OCI-LY3 (cell line): ENCODE results near the gene CDC45.

ENCODE experiments used
- H2AFZ ChIP-seq: fragments of 200-600, 300-600 bp; shearing (Covaris generic); 2 replicates; pipeline ENCODE4 v1.6.0; 2014; ENCODE audit warnings: antibody characterized with exemption, low read depth, low read length
- H3K27ac ChIP-seq: fragments of 200-600, 300-600 bp; sonication (generic); 2 replicates; pipeline ENCODE4 v1.5.1; 2014; ENCODE audit warnings: mild to moderate bottlenecking, low read length, moderate library complexity, mixed read lengths
- H3K27me3 ChIP-seq: fragments of 200-600, 300-600 bp; sonication (generic); 2 replicates; pipeline ENCODE4 v1.6.1; 2014; ENCODE audit warnings: low read depth, low read length, mixed read lengths
- H3K36me3 ChIP-seq: fragments of 200-600, 300-600 bp; sonication (generic); replicated peaks from 2 replicates; pipeline ENCODE3; 2014; ENCODE audit warnings: low read depth, low read length, mixed read lengths
- H3K4me1 ChIP-seq: fragments of 300-600, 200-600 bp; sonication (generic); 2 replicates; pipeline ENCODE4 v1.6.1; 2014; ENCODE audit warnings: low read length, mixed read lengths
- H3K4me2 ChIP-seq: fragments of 200-600, 300-600 bp; sonication (generic); 2 replicates; pipeline ENCODE4 v1.6.1; 2014; ENCODE audit warnings: low read length, mixed read lengths
- H3K4me3 ChIP-seq: fragments of 300-600, 200-600 bp; sonication (generic); 2 replicates; pipeline ENCODE4 v1.5.1; 2014; ENCODE audit warnings: antibody characterized with exemption, mild to moderate bottlenecking, low read length, moderate library complexity
- H3K79me2 ChIP-seq: fragments of 300-600, 200-600 bp; shearing (Covaris generic); 2 replicates; pipeline ENCODE4 v1.6.1; 2014; ENCODE audit warnings: mild to moderate bottlenecking, low read length, mixed read lengths
- H3K9ac ChIP-seq: fragments of 300-600, 200-600 bp; shearing (Covaris generic); 2 replicates; pipeline ENCODE4 v1.6.0; 2014; ENCODE audit warnings: mild to moderate bottlenecking, low read length, moderate library complexity
- H3K9me3 ChIP-seq: fragments of 200-600, 300-600 bp; shearing (Covaris generic); 2 replicates; pipeline ENCODE4 v1.6.1; 2014; ENCODE audit warnings: low read length, mixed read lengths; ENCODE audit not compliant: insufficient read depth
- H4K20me1 ChIP-seq: fragments of 200-600, 300-600 bp; sonication (generic); 2 replicates; pipeline ENCODE4 v1.6.1; 2016; ENCODE audit warnings: low read length, mixed read lengths; ENCODE audit not compliant: insufficient read depth
- EZH2phosphoT487 ChIP-seq: fragments of 200-600 bp; shearing (Covaris generic); IDR thresholded peaks from 2 replicates; pipeline ENCODE4 v1.6.1; 2018; ENCODE audit warnings: antibody characterized with exemption, mixed run types, low read depth
- TF ChIP-seq, protein P1 (sequence below): fragments of 200-600, 300-600 bp; sonication (generic); IDR thresholded peaks from 2 replicates; pipeline ENCODE4 v1.5.1; 2014; ENCODE audit warnings: antibody characterized with exemption, low read length, low read depth

Gene CDC45

DNA sequence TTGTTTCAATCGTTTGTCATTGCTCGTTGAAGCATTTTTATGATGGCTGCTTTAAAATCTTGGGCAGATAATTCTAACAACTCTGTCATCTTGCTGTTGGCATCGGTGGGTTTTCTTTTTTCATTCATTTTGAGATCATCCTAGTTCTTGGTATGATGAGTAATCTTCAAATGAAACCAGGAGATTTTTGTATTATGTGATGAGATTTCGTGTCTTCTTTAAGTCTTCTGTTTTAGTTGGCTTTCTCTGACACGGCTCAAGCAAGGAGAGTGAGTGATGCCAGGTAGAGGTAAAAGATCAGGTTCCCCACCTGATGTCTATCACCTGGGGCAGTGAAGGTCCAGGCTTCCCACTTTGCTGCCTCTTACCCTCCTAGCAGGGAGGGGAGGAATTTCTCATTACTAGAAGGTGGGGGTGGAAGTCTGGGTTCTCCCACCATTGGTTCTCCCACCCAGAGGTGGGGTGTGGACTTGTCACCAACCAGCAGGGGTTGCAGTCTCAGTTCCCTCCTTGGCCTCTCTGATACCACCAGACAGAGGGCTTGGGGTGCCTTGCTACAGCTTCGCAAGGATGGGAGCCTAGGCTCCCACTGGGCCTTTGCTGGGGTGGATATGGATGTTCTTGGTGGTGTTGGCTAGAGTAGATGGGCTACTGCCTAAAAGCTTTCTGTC, 12.9 kb downstream of the CDC45 start:
- H3K36me3 ChIP-seq = peaks cover 59% of the 10 kb centered on the region
- TF ChIP-seq EZH2phosphoT487 = no peak
- TF ChIP-seq, protein P1, sequence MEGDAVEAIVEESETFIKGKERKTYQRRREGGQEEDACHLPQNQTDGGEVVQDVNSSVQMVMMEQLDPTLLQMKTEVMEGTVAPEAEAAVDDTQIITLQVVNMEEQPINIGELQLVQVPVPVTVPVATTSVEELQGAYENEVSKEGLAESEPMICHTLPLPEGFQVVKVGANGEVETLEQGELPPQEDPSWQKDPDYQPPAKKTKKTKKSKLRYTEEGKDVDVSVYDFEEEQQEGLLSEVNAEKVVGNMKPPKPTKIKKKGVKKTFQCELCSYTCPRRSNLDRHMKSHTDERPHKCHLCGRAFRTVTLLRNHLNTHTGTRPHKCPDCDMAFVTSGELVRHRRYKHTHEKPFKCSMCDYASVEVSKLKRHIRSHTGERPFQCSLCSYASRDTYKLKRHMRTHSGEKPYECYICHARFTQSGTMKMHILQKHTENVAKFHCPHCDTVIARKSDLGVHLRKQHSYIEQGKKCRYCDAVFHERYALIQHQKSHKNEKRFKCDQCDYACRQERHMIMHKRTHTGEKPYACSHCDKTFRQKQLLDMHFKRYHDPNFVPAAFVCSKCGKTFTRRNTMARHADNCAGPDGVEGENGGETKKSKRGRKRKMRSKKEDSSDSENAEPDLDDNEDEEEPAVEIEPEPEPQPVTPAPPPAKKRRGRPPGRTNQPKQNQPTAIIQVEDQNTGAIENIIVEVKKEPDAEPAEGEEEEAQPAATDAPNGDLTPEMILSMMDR = no peak
- no peaks in the 10 kb centered on the region for H3K27me3 ChIP-seq
- 0 out of 2 replicates have a peak, but pooled peaks cover 6% of the 10 kb centered on the region for H4K20me1 ChIP-seq
- H3K4me2 ChIP-seq = no peak overlapping the region
- H3K9me3 ChIP-seq = no peaks in the 10 kb centered on the region
- no peaks in the 10 kb centered on the region for H3K4me1 ChIP-seq
- H2AFZ ChIP-seq = no peak overlapping the region
- H3K4me3 ChIP-seq = no peak overlapping the region
- H3K79me2 ChIP-seq = no peaks in the 10 kb centered on the region; the same call in 1 of the 2 replicates
- no peak overlapping the region for H3K27ac ChIP-seq
- H3K9ac ChIP-seq = no peak overlapping the region

DNA sequence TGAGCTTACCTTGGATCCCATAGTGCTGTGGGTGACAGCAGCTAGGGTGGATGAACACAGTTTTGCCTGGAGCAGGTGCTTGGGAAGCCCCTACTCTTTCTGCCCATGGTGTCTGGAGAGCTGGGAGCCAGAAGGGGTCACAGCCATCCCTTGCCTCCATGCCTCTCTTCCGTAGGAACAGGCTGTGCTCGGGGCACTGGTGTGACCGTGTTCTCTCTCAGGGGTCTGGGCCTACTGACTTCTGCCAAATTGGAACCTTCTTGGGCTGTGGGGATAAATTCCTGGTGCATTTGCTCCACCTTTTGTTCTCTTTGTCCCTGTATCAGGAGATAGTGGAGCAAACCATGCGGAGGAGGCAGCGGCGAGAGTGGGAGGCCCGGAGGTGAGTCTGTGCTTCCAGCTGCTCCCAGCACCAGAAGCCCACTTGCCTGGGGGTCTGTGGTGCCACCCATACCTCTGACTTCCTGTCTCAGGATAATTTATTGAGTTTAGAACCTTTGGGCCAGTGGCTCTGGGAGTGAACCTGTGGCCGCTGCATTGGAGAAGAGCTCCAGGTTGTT, 14.4 kb downstream of the CDC45 start:
- TF ChIP-seq, protein P1 = no peak
- TF ChIP-seq EZH2phosphoT487 = no peak
- Histone ChIP-seq H3K4me2 (no peak overlapping the region), H2AFZ (no peak overlapping the region), H3K79me2 (no peaks in the 10 kb centered on the region; the same call in 1 of the 2 replicates), H3K9ac (no peak overlapping the region), H4K20me1 (0 out of 2 replicates have a peak, but pooled peaks cover 6% of the 10 kb centered on the region), H3K4me1 (no peaks in the 10 kb centered on the region), H3K4me3 (no peak overlapping the region), H3K27me3 (no peaks in the 10 kb centered on the region), H3K36me3 (peaks cover 57% of the 10 kb centered on the region), H3K27ac (no peak overlapping the region), H3K9me3 (no peaks in the 10 kb centered on the region)

DNA sequence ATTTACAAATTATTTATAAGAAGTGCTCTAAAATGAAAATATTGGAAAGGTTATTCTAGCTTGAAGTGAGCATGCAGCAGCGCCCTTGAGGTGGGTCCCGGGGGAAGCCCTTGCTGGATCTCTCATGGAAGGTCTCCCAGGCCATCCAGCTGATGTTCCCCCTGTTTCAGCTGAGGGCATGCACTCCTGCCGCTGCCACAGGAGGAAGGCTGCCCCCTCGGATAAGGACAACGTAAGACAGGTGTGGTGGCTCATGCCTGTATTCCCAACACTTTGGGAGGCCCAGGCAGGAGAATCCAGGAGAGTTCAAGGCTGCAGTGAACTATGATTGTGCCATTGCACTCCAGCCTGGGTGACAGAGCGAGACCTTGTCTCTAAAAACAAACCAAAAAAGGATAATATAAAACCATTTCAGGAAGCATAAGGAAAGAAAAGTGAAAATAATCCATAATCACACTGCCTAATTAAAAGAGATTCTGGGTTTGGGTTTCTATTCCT, 15.0 kb downstream of the CDC45 start:
- no peaks in the 10 kb centered on the region for H3K9me3 ChIP-seq
- peaks cover 57% of the 10 kb centered on the region for H3K36me3 ChIP-seq
- H3K4me1 ChIP-seq = no peaks in the 10 kb centered on the region
- H3K27ac ChIP-seq = no peak overlapping the region
- H4K20me1 ChIP-seq = 0 out of 2 replicates have a peak, but pooled peaks cover 6% of the 10 kb centered on the region
- no peak overlapping the region for H3K4me3 ChIP-seq
- no peaks in the 10 kb centered on the region; the same call in 1 of the 2 replicates for H3K79me2 ChIP-seq
- H3K9ac ChIP-seq = no peak overlapping the region
- no peak overlapping the region for H3K4me2 ChIP-seq
- TF ChIP-seq, protein P1 = no peak
- no peak for TF ChIP-seq EZH2phosphoT487
- H2AFZ ChIP-seq = no peak overlapping the region
- H3K27me3 ChIP-seq = no peaks in the 10 kb centered on the region

DNA sequence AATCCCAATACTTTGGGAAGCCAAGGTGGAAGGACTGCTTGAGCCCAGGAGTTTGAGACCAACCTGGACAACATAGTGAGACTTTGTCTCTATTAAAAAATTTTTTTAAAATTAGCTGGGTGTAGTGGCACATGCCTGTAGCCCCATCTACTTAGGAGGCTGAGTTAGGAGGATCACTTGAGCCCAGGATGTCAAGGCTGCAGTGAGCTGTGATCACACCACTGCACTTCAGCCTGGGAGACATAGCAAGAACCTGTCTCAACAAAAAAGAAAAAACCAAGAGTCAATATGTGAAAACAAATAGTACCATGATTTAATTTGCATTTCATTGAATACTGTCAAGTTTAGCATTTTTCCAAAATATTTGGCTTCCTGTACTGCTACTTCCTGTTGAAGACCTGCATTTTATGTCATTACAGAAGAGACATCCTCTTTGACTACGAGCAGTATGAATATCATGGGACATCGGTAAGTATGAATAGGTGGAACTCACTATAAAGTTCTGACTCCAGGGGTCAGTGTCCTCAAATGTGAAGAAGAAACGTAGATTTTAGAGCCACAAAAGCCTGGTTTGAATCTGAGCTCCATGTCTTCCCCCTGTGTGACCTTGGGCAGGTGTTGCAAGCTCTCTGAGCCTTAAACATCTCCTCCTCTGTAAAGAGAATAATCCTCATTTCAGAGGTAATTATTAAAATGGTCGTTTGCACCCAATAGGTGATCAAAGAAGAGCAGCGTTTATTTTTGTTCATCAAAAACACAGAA, 16.0 kb downstream of the CDC45 start:
- no peaks in the 10 kb centered on the region for H3K9me3 ChIP-seq

More for the DNA sequence above, 16.0 kb downstream of the CDC45 start:
- no peak overlapping the region for H3K9ac ChIP-seq
- no peak overlapping the region for H3K4me3 ChIP-seq
- no peak overlapping the region for H3K4me2 ChIP-seq
- no peak overlapping the region for H3K27ac ChIP-seq
- 0 out of 2 replicates have a peak, but pooled peaks cover 6% of the 10 kb centered on the region for H4K20me1 ChIP-seq
- H2AFZ ChIP-seq = no peak overlapping the region
- H3K27me3 ChIP-seq = no peaks in the 10 kb centered on the region
- TF ChIP-seq EZH2phosphoT487 = no peak
- TF ChIP-seq, protein P1 = peak; percentile 43
- peaks cover 61% of the 10 kb centered on the region for H3K36me3 ChIP-seq
- no peaks in the 10 kb centered on the region for H3K4me1 ChIP-seq
- H3K79me2 ChIP-seq = no peaks in the 10 kb centered on the region; the same call in 1 of the 2 replicates
